HL-60 (cell line): ENCODE measurements around the gene BATF3.
"Not testable (repeated sequence)": the region's sequence is repeated elsewhere in the genome, so short reads cannot be mapped to it uniquely, and the experiment has no call there.

Source experiments
- CTCF ChIP-seq: IDR thresholded peaks from one replicate; pipeline ENCODE4 v1.5.1; 2011; ENCODE audit warnings: low read length, control low read depth, inconsistent platforms; ENCODE audit not compliant: insufficient read depth
- POLR2AphosphoS5 ChIP-seq: IDR thresholded peaks from 2 replicates; pipeline ENCODE4 v1.6.1; 2012; ENCODE audit warnings: low read depth

GRCh38 chr1:212711974-212712373 is 12.3 kb upstream of the BATF3 start:
- not testable (repeated sequence) for TF ChIP-seq CTCF, POLR2AphosphoS5
